HG03159 (cell line): Measurements from ENCODE around the gene NKD1.

ENCODE experiments used
- ATAC-seq: cut with Tn5 transposase; IDR thresholded peaks from one replicate; pipeline ENCODE4 v1.9.1; 2021; ENCODE audit warnings: mild to moderate bottlenecking, moderate library complexity; ENCODE audit not compliant: unreplicated experiment

NKD1 gene

GRCh38 chr16:50683689-50684374, 135.6 kb downstream of the NKD1 start:
- peak; percentile 55 for ATAC-seq

GRCh38 chr16:50684823-50685461, 136.7 kb downstream of the NKD1 start:
- no peak for ATAC-seq

- ATAC-seq: no peak
Observed at GRCh38 chr16:50685462-50686063, 137.4 kb downstream of the NKD1 start.

- ATAC-seq: no peak
Observed at GRCh38 chr16:50688083-50688482, 139.9 kb downstream of the NKD1 start.

- no peak for ATAC-seq
Observed at GRCh38 chr16:50688867-50689266, 140.7 kb downstream of the NKD1 start.

- ATAC-seq: no peak
Observed at GRCh38 chr16:50690177-50690576, 142.0 kb downstream of the NKD1 start.

- ATAC-seq: no peak
Observed at GRCh38 chr16:50692644-50692998, 144.4 kb downstream of the NKD1 start.

GRCh38 chr16:50692999-50693781, 145.0 kb downstream of the NKD1 start, which contains the start of gene NOD2:
Gene NOD2, plus strand, starts transcription at chr16:50693606. Its CDS starts 5,890 bp downstream, at chr16:50699496.
- ATAC-seq: no peak

GRCh38 chr16:50694206-50694605, 146.0 kb downstream of the NKD1 start:
- ATAC-seq: no peak

GRCh38 chr16:50695017-50696000, 147.1 kb downstream of the NKD1 start:
- no peak for ATAC-seq

- ATAC-seq: peak; percentile 12
Observed at GRCh38 chr16:50696126-50696525, 147.9 kb downstream of the NKD1 start.

GRCh38 chr16:50696575-50697420, 148.6 kb downstream of the NKD1 start:
- ATAC-seq: peak; percentile 61

GRCh38 chr16:50697421-50697715, 149.2 kb downstream of the NKD1 start:
- no peak for ATAC-seq

GRCh38 chr16:50697881-50698767, 149.9 kb downstream of the NKD1 start:
- ATAC-seq: peak; percentile 35
